K562 (cell line): ENCODE data around the gene OR51V1. TPM values are rescaled to one million over a fixed set of nuclear protein-coding genes. Genes with fewer than 3 reads are reported as not detected.
A peak's percentile ranks its signal among the peaks of the same experiment; 100 is the strongest.
"Not testable (repeated sequence)": the region's sequence is repeated elsewhere in the genome, so short reads cannot be mapped to it uniquely, and the experiment has no call there.

Source experiments
- AFF1 ChIP-seq, 2 experiments: fragments of 450-650 bp; IDR thresholded peaks; 2 replicates each; pipeline ENCODE4 v1.6.1; 2018; ENCODE audit warnings: mild to moderate bottlenecking in 2 of 2, low read depth in 1 of 2; ENCODE audit not compliant: partially characterized antibody in 2 of 2
- ATF4 ChIP-seq: fragments of 450-650 bp; formaldehyde crosslinking; IDR thresholded peaks from 2 replicates; pipeline ENCODE4 v1.4.0; 2022; ENCODE audit warnings: mild to moderate bottlenecking, moderate library complexity
- CC2D1A ChIP-seq: fragments of 450-650 bp; IDR thresholded peaks from 2 replicates; pipeline ENCODE4 v1.6.1; 2017; ENCODE audit warnings: mild to moderate bottlenecking
- CEBPG ChIP-seq, 3 experiments: fragments of 200-800 bp in 1 of 3; sonication (Bioruptor generic) in 1 of 3; sonication (generic) in 1 of 3; formaldehyde crosslinking in 1 of 3; IDR thresholded peaks in 2 of 3; conservative IDR thresholded peaks in 1 of 3; 2 replicates each; pipeline versions ENCODE4 v1.6.1 to v1.8.0; 2016 to 2022; ENCODE audit warnings: missing compliant biosample characterization in 2 of 3, missing genetic modification characterization in 2 of 3, mild to moderate bottlenecking in 1 of 3, missing genetic modification reagents in 1 of 3
- KDM1A ChIP-seq, 2 experiments: fragments of 450-650 bp; IDR thresholded peaks; 2 replicates each; pipeline ENCODE4 v1.6.1; 2016; ENCODE audit warnings: mild to moderate bottlenecking in 2 of 2
- MYBL2 ChIP-seq, 2 experiments: fragments of 450-650 bp in 1 of 2; sonication (generic) in 1 of 2; formaldehyde crosslinking in 1 of 2; IDR thresholded peaks; 2 replicates each; pipeline versions ENCODE4 v1.6.1 to v1.8.1; 2017 to 2022; ENCODE audit warnings: borderline replicate concordance in 1 of 2, inconsistent platforms in 1 of 2, low read depth in 1 of 2, mild to moderate bottlenecking in 1 of 2, missing genetic modification reagents in 1 of 2, moderate library complexity in 1 of 2
- NFIC ChIP-seq: fragments of 450-650 bp; IDR thresholded peaks from 2 replicates; pipeline ENCODE4 v1.6.1; 2017; ENCODE audit warnings: mild to moderate bottlenecking, inconsistent platforms
- RAD21 ChIP-seq, 2 experiments: fragments of 250-450 bp in 1 of 2; fragments of 450-650 bp in 1 of 2; sonication (Bioruptor Pico) in 1 of 2; formaldehyde crosslinking in 1 of 2; IDR thresholded peaks in 1 of 2; conservative IDR thresholded peaks in 1 of 2; 2 replicates each; pipeline versions ENCODE4 v1.4.0 to v1.8.0; 2020 to 2022; ENCODE audit warnings: mild to moderate bottlenecking in 2 of 2, moderate library complexity in 1 of 2
- SMAD4 ChIP-seq: fragments of 250-450 bp; sonication (Bioruptor Pico); conservative IDR thresholded peaks from 2 replicates; pipeline ENCODE4 v1.8.0; 2021; ENCODE audit warnings: inconsistent platforms, mild to moderate bottlenecking, moderate library complexity
- SMARCC2 ChIP-seq: fragments of 450-650 bp; IDR thresholded peaks from 2 replicates; pipeline ENCODE4 v1.6.1; 2017; ENCODE audit warnings: antibody characterized with exemption, moderate library complexity, mild to moderate bottlenecking, low read depth
- ZEB2 ChIP-seq: fragments of 450-650 bp; IDR thresholded peaks from 2 replicates; pipeline ENCODE4 v1.6.1; 2016
- polyA plus RNA-seq, 8 experiments: library from polyadenylated mRNA; depleted of rRNA in 4 of 8; stranded (reverse) in 5 of 8; unstranded in 3 of 8; fragments of >200 nt; fragmentation: Nextera tagmentation in 2 of 8; fragmentation: Illumina TruSeq in 1 of 8; extraction: Ambion mirVana in 2 of 8; extraction: Trizol in 1 of 8; gene quantifications; 2 replicates each; pipeline versions ENCODE4 v1.2.1 to v1.2.3, GENCODE V29; 2011 to 2014; ENCODE audit warnings: inconsistent platforms in 1 of 8, missing spikeins in 1 of 8
- total RNA-seq, 7 experiments: library from RNA; depleted of rRNA in 6 of 7; stranded (reverse); fragments of >200 nt in 6 of 7; fragmentation: Illumina TruSeq in 2 of 7; extraction: Trizol in 2 of 7; gene quantifications; 2 replicates each; pipeline versions ENCODE4 v1.2.1 to v1.2.3, GENCODE V29; 2011 to 2021; ENCODE audit warnings: low replicate concordance in 1 of 7

OR51V1 gene
- total and polyA plus RNA-seq, 9 of the 15 experiments (the other 6 are each of a cell fraction or from before 2014, with no cell fraction given): not detected

- TF ChIP-seq RAD21 (CRISPR knock-in tag; conservative IDR thresholded peaks at IDR 0.05 in 1 of 2, IDR thresholded peaks at IDR 0.05 in 1 of 2): 0 out of 4 replicates have a peak, but pooled peaks of 1 of the 2 experiments have one; percentile 17
- peak; percentile 78 for TF ChIP-seq NFIC
- TF ChIP-seq ATF4 (CRISPR knock-in tag): 0 out of 2 replicates have a peak, but pooled peaks have one; percentile 4
- peak; percentile 73 for TF ChIP-seq MYBL2 (IDR thresholded peaks at IDR 0.05; ENCODE audit: low read depth)
- TF ChIP-seq MYBL2 (CRISPR knock-in tag; IDR thresholded peaks at IDR 0.05; ENCODE audit: borderline replicate concordance); CEBPG (CRISPR knock-in tag; IDR thresholded peaks at IDR 0.05): not testable (repeated sequence)
- peak; percentile 35; the same call in 1 of the 2 replicates for TF ChIP-seq SMAD4 (CRISPR knock-in tag)
- TF ChIP-seq CC2D1A: peak; percentile 58; the same call in 1 of the 2 replicates
- TF ChIP-seq AFF1 (IDR thresholded peaks at IDR 0.05; ENCODE audit: low read depth in 1 of 2, partially characterized antibody in 2 of 2): peak; percentile 25 to 35
- TF ChIP-seq KDM1A (IDR thresholded peaks at IDR 0.05): peak; percentile 46 to 59; a peak in 3 of 4 replicates
- TF ChIP-seq CEBPG (tag; conservative IDR thresholded peaks at IDR 0.05 in 1 of 2, IDR thresholded peaks at IDR 0.05 in 1 of 2): peak in 1 of 2 experiments; percentile 54; a peak in 3 of 4 replicates
- 0 out of 2 replicates have a peak, but pooled peaks have one; percentile 22 for TF ChIP-seq ZEB2
- 0 out of 2 replicates have a peak, but pooled peaks have one; percentile 23 for TF ChIP-seq SMARCC2
- TF ChIP-seq, all 486 proteins: peak for 29; not testable (repeated sequence) for 457
Measured at GRCh38 chr11:5249807-5250396, 49.4 kb upstream of the OR51V1 start, which contains the start of gene HBG1 (continued).
